Epithelial cell of proximal tubule (primary cell): ENCODE results near the gene COL4A2. TPM values are rescaled to one million over a fixed set of nuclear protein-coding genes. Genes with fewer than 3 reads are reported as not detected.

ENCODE experiments used
- DNase-seq: peaks from one replicate; pipeline ENCODE4 v3.0.0-alpha.2; 2011; ENCODE audit warnings: low read depth
- H3K4me3 ChIP-seq: 2 replicates; pipeline ENCODE4 v1.5.1; 2011; ENCODE audit warnings: low read depth, mild to moderate bottlenecking, low read length
- CTCF ChIP-seq: conservative IDR thresholded peaks from 2 replicates; pipeline ENCODE4 v1.5.1; 2012; ENCODE audit warnings: low read depth, mild to moderate bottlenecking, low read length
- total RNA-seq: library from RNA; depleted of rRNA; stranded (reverse); fragments of >200 nt; gene quantifications from 2 replicates; pipeline ENCODE4 v1.2.3, GENCODE V29; 2015

Gene COL4A2
- total RNA-seq, 1 donor from 2014 or later: 728 TPM

- TF ChIP-seq CTCF: no peak
- no peak overlapping the region for H3K4me3 ChIP-seq
- DNase-seq: no peak
These were observed 149.5 kb downstream of the COL4A2 start for GRCh38 chr13:110456550-110456949.

- no peak overlapping the region for H3K4me3 ChIP-seq
- TF ChIP-seq CTCF: no peak
- DNase-seq: no peak
These were observed 150.3 kb downstream of the COL4A2 start for GRCh38 chr13:110457361-110457760.

- no peak for TF ChIP-seq CTCF
- DNase-seq: no peak
- no peak overlapping the region for H3K4me3 ChIP-seq
These were observed 150.9 kb downstream of the COL4A2 start for GRCh38 chr13:110458017-110458416.

- no peak for DNase-seq
- no peak for TF ChIP-seq CTCF
- H3K4me3 ChIP-seq: no peak overlapping the region
These were observed 151.7 kb downstream of the COL4A2 start for GRCh38 chr13:110458594-110459365.

- no peak for TF ChIP-seq CTCF
- H3K4me3 ChIP-seq: no peak overlapping the region
- no peak for DNase-seq
These were observed 155.0 kb downstream of the COL4A2 start for GRCh38 chr13:110462091-110462490.

GRCh38 chr13:110463156-110463555 lies 156.1 kb downstream of the COL4A2 start:
- H3K4me3 ChIP-seq: no peak overlapping the region
- DNase-seq: no peak
- TF ChIP-seq CTCF: no peak
